Panc1 (cell line): ENCODE data around the gene TRIP4. TPM values are rescaled to one million over a fixed set of nuclear protein-coding genes. Genes with fewer than 3 reads are reported as not detected.

Source experiments
- ATAC-seq: fragments of 200-7000 bp; cut with Tn5 transposase; 2 replicates; pipeline ENCODE4 v1.9.1; 2020; ENCODE audit warnings: mild to moderate bottlenecking, moderate library complexity
- BruUV-seq: library from RNA; stranded (reverse); fragments of 400-500 nt; replicated peaks from 2 replicates; lab custom pipeline; 2021; lab: Mats Ljungman, UMichigan
- CTCF ChIA-PET: fragments of 300-600 bp; sonication (Branson Sonifier 250); formaldehyde crosslinking; loops from one replicate; lab custom pipeline; 2022; ENCODE audit warnings: antibody characterized with exemption; lab: Charles Lee
- POLR2A ChIA-PET: fragments of 300-600 bp; sonication (Branson Sonifier 250); formaldehyde crosslinking; loops from one replicate; lab custom pipeline; 2022; ENCODE audit warnings: antibody characterized with exemption; lab: Charles Lee
- DNase-seq: peaks from one replicate; pipeline ENCODE4 v3.0.0-alpha.2; 2010; ENCODE audit warnings: low read depth, low spot score
- H3K27ac ChIP-seq: 2 replicates; pipeline ENCODE4 v1.5.1; 2011; ENCODE audit warnings: mild to moderate bottlenecking, low read length, inconsistent platforms
- H3K27me3 ChIP-seq: fragments of 200-500 bp; sonication (Bioruptor generic); 2 replicates; pipeline ENCODE4 v1.6.0; 2014; ENCODE audit warnings: low read length, inconsistent platforms; ENCODE audit not compliant: control insufficient read depth, insufficient read depth
- H3K36me3 ChIP-seq: fragments of 200-500 bp; sonication (Bioruptor generic); 2 replicates; pipeline ENCODE4 v1.5.1; 2014; ENCODE audit warnings: inconsistent platforms, mild to moderate bottlenecking, low read length, moderate library complexity; ENCODE audit not compliant: control insufficient read depth, insufficient read depth
- H3K4me1 ChIP-seq: 2 replicates; pipeline ENCODE4 v1.5.1; 2011; ENCODE audit warnings: inconsistent platforms, mild to moderate bottlenecking, low read length, moderate library complexity; ENCODE audit not compliant: control insufficient read depth, insufficient read depth
- H3K4me3 ChIP-seq, 2 experiments: 2 replicates each; pipeline ENCODE4 v1.5.1; 2011 to 2012; ENCODE audit warnings: low read depth in 2 of 2, low read length in 2 of 2, mild to moderate bottlenecking in 2 of 2, inconsistent platforms in 1 of 2, moderate library complexity in 1 of 2
- H3K9me3 ChIP-seq: fragments of 200-500 bp; sonication (Bioruptor generic); 2 replicates; pipeline ENCODE4 v1.5.1; 2014; ENCODE audit warnings: low read depth, mild to moderate bottlenecking, inconsistent platforms, low read length, moderate library complexity; ENCODE audit not compliant: control insufficient read depth, insufficient read depth
- CTCF ChIP-seq: fragments of 450-650 bp; IDR thresholded peaks from 2 replicates; pipeline ENCODE4 v1.5.1; 2017; ENCODE audit warnings: mild to moderate bottlenecking
- POLR2AphosphoS5 ChIP-seq: IDR thresholded peaks from 2 replicates; pipeline ENCODE4 v1.6.1; 2012; ENCODE audit warnings: mild to moderate bottlenecking, low read depth, low read length, moderate library complexity
- REST ChIP-seq, 2 experiments: IDR thresholded peaks; 2 replicates each; pipeline ENCODE4 v1.6.1; 2011 to 2012; ENCODE audit warnings: low read depth in 2 of 2, control low read depth in 1 of 2, low read length in 1 of 2, mild to moderate bottlenecking in 1 of 2, moderate library complexity in 1 of 2; ENCODE audit not compliant: insufficient read depth in 1 of 2
- SIN3A ChIP-seq: IDR thresholded peaks from 2 replicates; pipeline ENCODE4 v1.6.1; 2012; ENCODE audit warnings: low read depth, mild to moderate bottlenecking, low read length, moderate library complexity, borderline replicate concordance; ENCODE audit not compliant: insufficient read depth
- TCF7L2 ChIP-seq: IDR thresholded peaks from 2 replicates; pipeline ENCODE4 v1.6.1; 2011; ENCODE audit warnings: mild to moderate bottlenecking, low read depth, low read length, inconsistent platforms
- in situ Hi-C: cut with HindIII; loops from 2 replicates; pipeline ENCODE4 v1.10.0; 2016; ENCODE audit warnings: low sequenced_read_pairs, low pct_unique_long_range_greater_than_20kb
- intact Hi-C: fragments of 100-400 bp; cut with micrococcal nuclease; formaldehyde crosslinking; loops from one replicate; pipeline ENCODE4 v1.10.0; 2022; ENCODE audit not compliant: unreplicated experiment
- total RNA-seq: library from RNA; stranded (reverse); gene quantifications from one replicate; pipeline ENCODE4 v1.2.1, GENCODE V29; 2021; ENCODE audit not compliant: unreplicated experiment

Gene TRIP4
- total RNA-seq, 1 experiment from 2014 or later = 42.8 TPM

GRCh38 chr15:64437982-64438381, 50.3 kb downstream of the TRIP4 start:
- Histone ChIP-seq H3K4me1 (no peaks in the 10 kb centered on the region), H3K4me3 (no peak overlapping the region), H3K9me3 (no peaks in the 10 kb centered on the region), H3K27me3 (no peaks in the 10 kb centered on the region), H3K27ac (no peak overlapping the region), H3K36me3 (no peaks in the 10 kb centered on the region)
- DNase-seq (no peak), ATAC-seq (no peak)
- POLR2A ChIA-PET = no interaction called here
- CTCF ChIA-PET = no interaction called here
- TF ChIP-seq TCF7L2 (no peak), REST (IDR thresholded peaks at IDR 0.05; ENCODE audit: insufficient read depth in 1 of 2, low read depth in 2 of 2, low read length in 1 of 2) (no peak), CTCF (no peak), SIN3A (no peak), POLR2AphosphoS5 (no peak)
- BruUV-seq = no TSS peak
- intact Hi-C loops (no loop called here), in situ Hi-C loops (no loop called here)

GRCh38 chr15:64438653-64439447, 51.2 kb downstream of the TRIP4 start:
- CTCF ChIA-PET = no interaction called here
- Histone ChIP-seq H3K27ac (no peak overlapping the region), H3K36me3 (no peaks in the 10 kb centered on the region), H3K4me3 (no peak overlapping the region), H3K9me3 (no peaks in the 10 kb centered on the region), H3K27me3 (no peaks in the 10 kb centered on the region), H3K4me1 (peaks cover 6% of the 10 kb centered on the region)
- intact Hi-C loops = no loop called here
- DNase-seq (no peak), ATAC-seq (no peak)
- no TSS peak for BruUV-seq
- no peak for TF ChIP-seq SIN3A
- no peak for TF ChIP-seq TCF7L2
- TF ChIP-seq REST (IDR thresholded peaks at IDR 0.05; ENCODE audit: insufficient read depth in 1 of 2, low read depth in 2 of 2, low read length in 1 of 2) = no peak
- TF ChIP-seq POLR2AphosphoS5 = no peak
- TF ChIP-seq CTCF = no peak
- POLR2A ChIA-PET = no interaction called here
- in situ Hi-C loops = no loop called here
